Epithelial cell of esophagus (primary cell): ENCODE measurements around the gene TRAF2.

ENCODE experiments used
- DNase-seq: peaks from one replicate; pipeline ENCODE4 v3.0.0; 2010; ENCODE audit warnings: low read depth
- H3K4me3 ChIP-seq: 2 replicates; pipeline ENCODE4 v1.5.1; 2011; ENCODE audit warnings: mild to moderate bottlenecking, low read length, control low read depth
- CTCF ChIP-seq: IDR thresholded peaks from 2 replicates; pipeline ENCODE4 v1.5.1; 2011; ENCODE audit warnings: low read depth, mild to moderate bottlenecking, low read length, control low read depth, inconsistent platforms; ENCODE audit not compliant: insufficient read depth; ENCODE audit errors: missing control alignments

Gene TRAF2

GRCh38 chr9:136958898-136959850, 72.9 kb downstream of the TRAF2 start:
- no peak for DNase-seq
- no peak overlapping the region for H3K4me3 ChIP-seq
- no peak for TF ChIP-seq CTCF

- no peak for TF ChIP-seq CTCF
- DNase-seq, result no peak
- no peak overlapping the region for H3K4me3 ChIP-seq
Measured at GRCh38 chr9:136960212-136960937, 74.1 kb downstream of the TRAF2 start.

- DNase-seq, result no peak
- TF ChIP-seq CTCF, result no peak
- no peak overlapping the region for H3K4me3 ChIP-seq
Measured at GRCh38 chr9:136960938-136961275, 74.6 kb downstream of the TRAF2 start.

GRCh38 chr9:136961279-136962065, 75.2 kb downstream of the TRAF2 start:
- H3K4me3 ChIP-seq, result no peak overlapping the region
- DNase-seq, result no peak
- TF ChIP-seq CTCF, result no peak

- no peak overlapping the region for H3K4me3 ChIP-seq
- no peak for TF ChIP-seq CTCF
- no peak for DNase-seq
Measured at GRCh38 chr9:136962163-136962562, 75.8 kb downstream of the TRAF2 start.

- no peak for TF ChIP-seq CTCF
- DNase-seq, result no peak
- H3K4me3 ChIP-seq, result no peak overlapping the region
Measured at GRCh38 chr9:136962701-136963248, 76.5 kb downstream of the TRAF2 start.
